NOMO-1 treated with DMSO at 0.1 percent for 48 hours (cell line): ENCODE data around the gene SLC25A1.
"Not testable (repeated sequence)": the region's sequence is repeated elsewhere in the genome, so short reads cannot be mapped to it uniquely, and the experiment has no call there.

Experiments used
- DNase-seq: peaks from one replicate; lab custom pipeline; 2025; ENCODE audit not compliant: unreplicated experiment; lab: John Stamatoyannopoulos, UW

The SLC25A1 gene

GRCh38 chr22:19168088-19168890, 10.2 kb downstream of the SLC25A1 start:
- no peak for DNase-seq

DNA sequence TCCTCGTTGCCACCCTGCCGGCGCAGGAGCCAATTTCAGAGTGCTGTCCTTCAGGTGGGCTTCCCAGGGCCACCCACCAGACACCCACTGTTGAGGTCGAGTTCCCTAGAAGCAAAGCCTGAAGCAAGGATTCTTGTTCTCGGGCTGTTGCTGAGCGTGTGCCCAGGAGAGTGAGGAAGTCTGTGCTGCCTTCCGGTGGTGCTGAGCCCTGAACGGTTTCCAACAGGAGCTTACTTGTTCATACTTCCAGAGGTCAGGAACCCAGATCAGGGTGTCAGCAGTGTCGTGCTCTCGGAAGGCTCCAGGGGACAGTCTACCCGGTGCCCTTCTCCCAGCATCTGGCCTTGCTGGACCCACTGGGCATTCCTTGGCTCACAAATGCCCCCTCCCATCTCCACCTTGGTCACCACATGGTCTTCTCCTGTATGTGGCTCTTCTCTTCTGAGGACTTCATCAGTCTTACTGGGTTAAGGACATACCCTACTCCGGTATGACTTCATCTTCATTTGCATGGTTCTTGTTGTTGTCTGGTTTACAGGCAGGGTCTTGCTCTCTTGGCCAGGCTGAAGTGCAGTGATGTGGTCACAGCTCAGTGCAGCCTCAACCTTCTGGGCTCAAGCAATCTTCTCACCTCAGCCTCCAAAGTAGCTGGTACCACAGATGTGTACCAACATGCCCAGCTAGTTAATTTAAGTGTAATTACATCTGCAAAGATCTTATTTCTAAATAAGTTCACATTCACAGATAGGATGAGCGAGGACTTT, 11.2 kb downstream of the SLC25A1 start:
- no peak for DNase-seq

DNA sequence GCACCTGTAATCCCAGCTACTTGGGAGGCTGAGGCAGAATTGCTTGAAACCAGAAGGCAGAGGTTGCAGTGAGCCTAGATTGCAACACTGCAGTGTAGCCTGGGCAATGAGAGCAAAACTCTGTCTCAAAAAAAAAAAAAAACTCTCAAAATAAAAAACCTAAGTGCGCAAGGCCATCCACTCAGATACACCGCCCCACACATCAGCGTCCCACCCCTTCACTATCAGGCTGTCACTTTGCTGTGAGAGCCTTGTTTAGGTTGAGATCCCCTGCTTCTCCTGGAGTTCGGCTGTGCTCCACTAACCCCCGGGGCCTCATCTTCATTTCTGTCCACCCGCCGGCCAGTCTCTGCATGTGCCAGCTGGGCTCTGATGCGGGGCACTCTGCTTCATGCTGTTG, 12.1 kb downstream of the SLC25A1 start:
- DNase-seq = no peak

DNA sequence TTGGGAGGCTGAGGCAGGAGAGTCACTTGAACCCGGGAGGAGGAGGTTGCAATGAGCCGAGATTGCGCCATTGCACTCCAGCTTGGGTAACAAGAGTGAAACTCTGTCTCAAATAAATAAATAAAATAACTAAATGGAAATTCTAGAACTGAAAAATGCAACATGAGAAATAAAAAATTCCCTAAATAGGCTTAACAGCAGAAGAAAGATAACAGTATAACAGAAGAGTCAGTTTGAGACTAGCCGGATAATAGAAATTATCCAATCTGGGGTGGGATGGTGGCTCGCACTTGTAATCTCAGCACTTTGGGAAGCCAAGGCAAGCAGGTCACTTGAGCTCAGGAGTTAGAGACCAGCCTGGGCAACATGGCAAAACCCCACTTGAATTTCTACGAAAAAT, 14.1 kb downstream of the SLC25A1 start:
- DNase-seq = no peak

GRCh38 chr22:19158649-19159048, 19.9 kb downstream of the SLC25A1 start:
- DNase-seq = not testable (repeated sequence)

- not testable (repeated sequence) for DNase-seq
Observed at GRCh38 chr22:19156109-19156508, 22.4 kb downstream of the SLC25A1 start.

GRCh38 chr22:19152942-19153883, 25.3 kb downstream of the SLC25A1 start:
- no peak for DNase-seq

- no peak for DNase-seq
Observed at GRCh38 chr22:19151329-19152191, 27.0 kb downstream of the SLC25A1 start.

- no peak for DNase-seq
Observed at GRCh38 chr22:19150482-19151328, 27.8 kb downstream of the SLC25A1 start.

DNA sequence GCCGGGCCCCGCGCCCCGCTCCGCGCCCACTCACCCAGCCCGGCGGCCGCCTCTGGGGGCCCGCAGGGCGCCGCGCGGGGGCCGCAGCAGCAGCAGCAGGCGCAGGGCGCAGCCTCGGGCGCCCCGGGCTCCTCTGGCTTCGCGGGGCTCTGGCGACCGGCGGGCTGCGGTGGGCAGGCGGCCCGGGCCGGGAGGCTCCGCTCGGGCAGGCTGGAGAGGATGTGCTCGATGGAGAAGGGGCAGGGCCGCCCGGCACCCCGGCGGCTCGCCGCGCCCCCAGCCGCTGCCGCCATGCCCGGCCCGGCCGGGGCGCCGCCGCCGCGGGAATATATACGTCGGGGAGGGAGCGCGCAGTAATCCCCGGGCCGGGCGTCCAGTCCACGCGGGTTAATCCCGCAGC, 28.5 kb downstream of the SLC25A1 start, which contains the start of gene GSC2:
Gene GSC2 (minus strand): TSS at position 302 of the 400 bp plus-strand sequence. CDS start 9 bp downstream, at position 293.
- no peak for DNase-seq

GRCh38 chr22:19149047-19149883, 29.3 kb downstream of the SLC25A1 start:
- DNase-seq = peak; percentile 12

DNA sequence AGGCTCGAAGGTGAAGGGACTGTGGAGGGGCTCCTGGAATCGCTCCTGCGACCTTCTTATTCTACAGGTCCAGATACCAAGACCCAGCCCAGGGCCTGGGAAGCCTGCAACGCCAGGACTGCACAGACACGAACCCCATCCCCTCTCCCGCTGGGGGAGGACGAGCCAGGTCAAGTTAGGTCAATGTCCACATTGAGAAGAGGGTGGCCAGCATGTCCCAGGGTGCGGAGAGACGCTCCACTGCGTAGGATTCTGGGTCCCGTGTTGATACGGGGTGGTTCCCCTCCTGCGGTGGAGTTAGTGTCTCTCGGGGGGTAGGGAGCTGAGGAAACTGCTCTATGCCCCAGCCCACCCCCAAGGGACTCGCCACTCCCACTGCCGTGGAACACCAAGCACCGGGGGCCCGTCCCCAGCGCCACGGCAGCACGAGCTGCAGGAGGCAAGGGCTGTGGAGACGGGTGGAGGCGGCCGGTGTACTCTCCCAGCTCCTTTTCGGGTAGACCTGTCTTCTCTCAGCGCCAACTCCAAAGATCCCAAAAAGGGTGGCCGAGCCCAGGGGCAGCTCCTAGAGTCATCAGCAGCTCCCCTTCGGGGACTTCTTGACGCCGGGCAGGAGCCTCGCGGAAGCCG, 30.0 kb downstream of the SLC25A1 start:
- DNase-seq = no peak

DNA sequence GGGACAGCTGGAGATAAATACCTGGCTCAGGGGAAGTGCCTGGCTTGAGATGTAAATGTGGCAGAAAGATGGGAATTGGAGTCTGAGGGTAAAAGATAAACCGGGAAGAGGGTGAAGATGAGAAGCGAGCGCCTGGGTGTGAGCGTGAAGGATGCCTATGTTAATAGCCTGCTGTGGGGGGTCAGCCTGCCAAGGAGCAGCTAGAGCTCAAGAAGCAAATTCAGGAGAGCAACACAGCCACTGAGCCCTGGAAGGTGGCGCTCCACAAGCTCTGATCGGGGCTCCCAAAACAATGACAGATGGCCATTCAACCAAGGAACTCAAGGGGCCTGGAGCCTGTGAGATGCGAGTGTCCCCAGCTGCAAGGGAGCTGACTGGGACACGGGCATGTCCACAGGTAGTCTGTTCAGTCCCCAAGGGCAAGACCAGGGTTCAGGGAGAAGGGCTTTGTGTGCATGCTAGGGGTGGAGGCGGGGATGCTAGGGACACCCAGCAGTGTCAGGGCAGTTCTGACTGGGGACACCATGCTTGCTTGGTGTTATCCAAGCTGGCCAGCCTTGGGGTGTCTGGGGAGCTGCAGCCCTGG, 31.2 kb downstream of the SLC25A1 start:
- no peak for DNase-seq

DNA sequence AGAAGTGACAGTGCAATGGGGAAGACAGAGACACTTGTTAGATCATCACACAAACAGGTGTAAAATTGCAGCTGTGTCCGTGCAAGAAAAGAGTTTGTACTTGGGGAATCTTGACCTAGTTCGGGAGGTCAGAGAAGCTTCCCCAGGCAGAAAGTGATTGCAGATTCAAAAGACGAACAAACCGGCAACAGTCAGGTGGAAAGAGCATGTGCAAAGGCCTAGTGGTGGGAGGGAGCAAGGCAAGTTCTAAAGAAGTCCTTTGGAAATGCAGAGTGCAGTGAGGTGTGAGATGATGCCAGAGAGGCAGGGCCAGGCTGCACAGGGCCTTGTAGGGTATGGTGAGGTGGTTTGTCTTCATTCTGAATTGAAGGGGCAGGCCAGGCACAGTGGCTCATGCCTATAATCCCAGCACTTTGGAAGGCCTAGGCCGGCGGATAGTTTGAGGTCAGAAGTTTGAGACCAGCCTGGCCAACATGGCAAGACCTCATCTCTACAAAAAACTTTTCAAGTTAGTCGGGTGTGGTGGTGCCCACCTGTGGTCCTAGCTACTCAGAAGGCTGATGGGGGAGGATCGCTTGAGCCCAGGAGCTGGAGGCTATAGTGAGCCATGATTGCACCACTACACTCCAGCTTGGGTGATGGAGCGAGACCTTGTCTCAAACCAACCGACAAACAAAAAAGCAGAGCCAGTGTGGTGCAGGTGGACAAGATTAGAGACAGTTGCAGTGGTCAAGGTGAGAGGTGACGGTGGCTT, 32.1 kb downstream of the SLC25A1 start:
- DNase-seq = no peak

- peak; percentile 40 for DNase-seq
Observed at GRCh38 chr22:19143967-19144400, 34.6 kb downstream of the SLC25A1 start.

- no peak for DNase-seq
Observed at GRCh38 chr22:19143212-19143611, 35.3 kb downstream of the SLC25A1 start.

DNA sequence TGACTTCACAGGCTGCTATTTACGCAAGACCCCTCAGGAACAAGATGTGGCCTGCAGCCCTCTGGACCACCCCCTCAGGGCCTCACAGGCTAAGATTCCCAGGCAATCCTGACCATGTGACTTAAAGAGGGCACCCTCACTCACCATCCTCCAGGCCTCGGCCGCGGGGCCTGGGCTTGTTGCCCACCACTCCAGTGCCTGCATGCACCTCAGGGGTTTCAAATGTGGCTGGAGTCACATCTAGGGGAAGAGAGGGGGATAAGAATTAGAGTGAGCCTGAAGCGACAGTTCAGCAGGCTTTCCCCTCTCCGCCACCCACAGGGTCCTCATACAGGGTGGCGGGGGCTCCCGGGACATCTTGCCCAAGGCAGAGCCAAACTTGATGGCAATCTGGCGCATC, 36.1 kb downstream of the SLC25A1 start:
- DNase-seq = no peak
